ENCODE results near the gene TMEM119.

Gene TMEM119

DNA sequence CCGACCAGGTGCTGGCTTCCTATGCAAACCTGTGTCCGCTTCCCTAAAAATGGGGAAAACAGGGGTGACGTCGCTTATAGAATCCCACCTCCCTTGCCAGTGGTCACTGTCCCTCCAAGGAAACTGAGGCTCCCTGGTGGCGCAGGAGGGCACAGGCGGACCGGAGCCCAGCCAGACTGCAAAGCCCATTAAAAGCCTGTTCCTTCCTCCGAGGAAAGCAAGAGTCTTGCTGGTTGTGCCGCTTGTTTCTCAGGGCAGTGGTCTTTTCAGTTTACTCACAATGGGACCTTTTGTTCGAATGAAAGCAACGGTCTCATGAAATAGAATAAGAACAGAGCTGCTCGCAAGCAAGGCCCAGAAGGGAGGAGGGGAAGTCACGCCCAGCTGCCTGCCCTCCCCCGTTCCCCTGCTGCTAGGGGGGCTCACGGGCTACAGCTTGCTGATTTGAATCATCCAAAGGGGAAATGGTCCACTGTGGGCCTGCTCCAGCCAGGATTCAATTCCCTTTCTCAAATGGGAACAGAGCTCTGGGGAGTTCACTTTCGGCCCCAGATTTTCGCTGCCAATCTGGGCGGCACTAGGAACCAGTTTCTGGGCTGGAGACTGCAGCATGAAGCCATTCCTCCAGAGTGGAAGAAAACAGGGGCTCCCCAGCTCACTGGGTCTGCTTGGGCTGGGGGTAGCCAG is 40.4 kb upstream of the TMEM119 start:
- no peak for DNase-seq (ENCODE audit: low read depth)
- H3K4me3 ChIP-seq (ENCODE audit: control insufficient read depth, low read depth, low read length) = no peak overlapping the region
- TF ChIP-seq, protein P1, sequence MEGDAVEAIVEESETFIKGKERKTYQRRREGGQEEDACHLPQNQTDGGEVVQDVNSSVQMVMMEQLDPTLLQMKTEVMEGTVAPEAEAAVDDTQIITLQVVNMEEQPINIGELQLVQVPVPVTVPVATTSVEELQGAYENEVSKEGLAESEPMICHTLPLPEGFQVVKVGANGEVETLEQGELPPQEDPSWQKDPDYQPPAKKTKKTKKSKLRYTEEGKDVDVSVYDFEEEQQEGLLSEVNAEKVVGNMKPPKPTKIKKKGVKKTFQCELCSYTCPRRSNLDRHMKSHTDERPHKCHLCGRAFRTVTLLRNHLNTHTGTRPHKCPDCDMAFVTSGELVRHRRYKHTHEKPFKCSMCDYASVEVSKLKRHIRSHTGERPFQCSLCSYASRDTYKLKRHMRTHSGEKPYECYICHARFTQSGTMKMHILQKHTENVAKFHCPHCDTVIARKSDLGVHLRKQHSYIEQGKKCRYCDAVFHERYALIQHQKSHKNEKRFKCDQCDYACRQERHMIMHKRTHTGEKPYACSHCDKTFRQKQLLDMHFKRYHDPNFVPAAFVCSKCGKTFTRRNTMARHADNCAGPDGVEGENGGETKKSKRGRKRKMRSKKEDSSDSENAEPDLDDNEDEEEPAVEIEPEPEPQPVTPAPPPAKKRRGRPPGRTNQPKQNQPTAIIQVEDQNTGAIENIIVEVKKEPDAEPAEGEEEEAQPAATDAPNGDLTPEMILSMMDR (IDR thresholded peaks at IDR 0.05; ENCODE audit: control insufficient read depth, insufficient read depth, low read depth, low read length, missing control alignments) = no peak

DNA sequence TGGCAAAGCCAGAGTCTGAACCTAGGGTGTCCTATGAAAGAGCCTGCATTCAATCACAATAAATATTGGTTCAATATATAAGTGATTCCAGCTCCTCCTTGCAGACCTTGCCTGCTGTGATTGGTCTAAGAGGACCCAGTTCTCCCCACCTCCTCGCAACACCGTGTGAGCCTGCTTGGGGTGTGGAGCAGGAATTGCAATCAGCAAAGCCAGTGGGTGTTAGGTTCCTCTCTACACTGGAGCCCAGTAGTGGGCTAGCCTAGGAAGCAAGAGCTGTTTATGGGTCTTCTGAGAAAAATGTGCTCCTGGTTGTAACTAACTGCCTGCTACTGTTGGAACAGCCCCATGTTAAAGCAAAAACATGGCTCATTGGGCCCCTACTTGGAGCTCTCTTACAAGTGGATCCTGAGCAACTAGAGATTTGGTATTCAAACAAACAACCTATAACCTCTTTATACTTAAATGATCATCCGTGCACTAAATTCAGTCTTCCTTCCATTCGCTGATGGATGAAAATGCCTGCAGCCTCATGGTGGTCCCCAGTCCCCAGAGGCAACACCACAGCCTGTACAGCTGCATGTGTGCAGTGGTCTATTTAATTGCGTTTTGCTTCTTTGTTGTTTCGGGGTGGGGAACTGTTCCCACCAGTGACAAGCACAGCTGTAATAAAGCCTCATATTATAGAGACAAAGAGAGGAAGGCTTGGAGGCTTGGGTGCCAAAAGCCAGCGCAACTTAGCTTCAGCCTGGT is 39.5 kb upstream of the TMEM119 start:
- TF ChIP-seq, protein P1 (IDR thresholded peaks at IDR 0.05; ENCODE audit: control insufficient read depth, insufficient read depth, low read depth, low read length, missing control alignments) = no peak
- no peak overlapping the region for H3K4me3 ChIP-seq (ENCODE audit: control insufficient read depth, low read depth, low read length)
- DNase-seq (ENCODE audit: low read depth) = no peak

DNA sequence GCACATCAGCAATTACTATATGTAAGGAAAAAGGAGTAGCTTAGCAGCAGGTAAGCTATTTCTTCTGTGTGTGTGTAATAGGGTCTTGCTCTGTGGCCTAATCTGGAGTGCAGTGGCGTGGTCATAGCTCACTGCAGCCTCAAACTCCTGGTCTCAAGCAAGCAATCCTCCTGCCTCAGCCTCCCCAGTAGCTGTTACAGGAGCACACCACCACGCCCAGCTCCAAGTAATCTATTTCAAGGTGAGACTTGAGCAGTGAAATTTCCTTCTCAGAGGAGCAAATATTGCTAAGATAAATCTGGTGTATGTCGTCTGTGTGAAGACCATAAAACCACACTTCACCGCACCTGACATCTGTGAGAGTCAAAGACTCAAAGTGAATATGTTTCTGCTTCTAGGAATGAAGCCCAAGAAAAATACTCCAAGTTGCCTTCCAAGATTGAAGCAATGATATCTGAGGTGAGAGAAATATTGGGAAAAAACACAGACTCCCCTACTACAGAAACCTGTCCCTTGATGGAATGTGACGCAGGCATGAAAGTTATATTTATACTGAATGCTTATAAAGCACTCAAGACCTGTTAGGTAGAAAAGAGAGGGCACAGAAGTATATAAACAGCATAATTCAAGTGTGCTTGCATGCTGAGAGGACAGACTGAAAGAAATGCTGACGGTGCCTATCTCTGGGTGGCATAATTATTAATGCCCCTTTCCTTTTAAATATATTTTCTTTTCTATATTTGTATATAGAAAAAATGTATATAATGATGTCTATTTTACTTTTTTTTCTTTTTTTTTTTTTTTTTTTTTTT is 38.3 kb upstream of the TMEM119 start:
- no peak for DNase-seq (ENCODE audit: low read depth)
- TF ChIP-seq, protein P1 (IDR thresholded peaks at IDR 0.05; ENCODE audit: control insufficient read depth, insufficient read depth, low read depth, low read length, missing control alignments) = no peak
- H3K4me3 ChIP-seq (ENCODE audit: control insufficient read depth, low read depth, low read length) = no peak overlapping the region

DNA sequence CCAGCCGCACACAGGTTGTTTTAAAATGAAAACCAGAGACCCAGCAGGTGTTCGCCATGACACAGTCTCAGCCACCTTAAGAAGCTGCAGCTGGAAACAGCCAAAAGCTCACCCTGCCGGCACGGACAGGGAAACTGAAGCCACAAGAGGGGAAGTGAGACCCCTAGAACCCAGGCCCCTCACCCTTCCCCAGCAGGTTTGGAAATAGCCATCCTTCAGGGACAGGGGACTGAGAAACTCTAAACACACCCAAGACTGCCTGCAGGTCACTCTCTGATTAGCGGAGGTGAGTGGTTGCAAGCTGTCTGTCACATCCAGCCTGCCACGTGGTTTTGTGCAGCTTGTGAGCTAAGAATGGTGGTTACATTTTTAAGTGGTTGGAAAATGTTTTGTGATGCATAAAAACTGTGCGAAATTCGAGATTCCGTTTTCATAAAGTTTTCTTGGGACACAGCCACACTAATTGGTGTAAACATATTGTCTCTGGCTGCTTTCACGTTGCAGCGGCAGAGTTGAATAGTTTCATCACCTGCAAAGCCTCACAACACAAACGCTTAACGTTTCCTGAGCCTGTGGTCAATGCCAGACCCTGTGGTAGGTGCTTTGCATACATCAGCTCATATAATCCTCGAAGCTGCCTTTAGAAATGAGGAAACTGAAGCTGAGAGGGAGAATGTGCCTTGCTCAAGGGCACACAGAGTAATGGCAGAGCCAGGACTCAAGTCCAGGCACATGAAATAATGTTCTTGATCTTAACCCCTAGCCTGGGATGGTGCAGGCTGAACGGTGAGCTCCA is 37.5 kb upstream of the TMEM119 start:
- H3K4me3 ChIP-seq (ENCODE audit: control insufficient read depth, low read depth, low read length) = no peak overlapping the region
- TF ChIP-seq, protein P1 (IDR thresholded peaks at IDR 0.05; ENCODE audit: control insufficient read depth, insufficient read depth, low read depth, low read length, missing control alignments) = no peak
- DNase-seq (ENCODE audit: low read depth) = no peak

DNA sequence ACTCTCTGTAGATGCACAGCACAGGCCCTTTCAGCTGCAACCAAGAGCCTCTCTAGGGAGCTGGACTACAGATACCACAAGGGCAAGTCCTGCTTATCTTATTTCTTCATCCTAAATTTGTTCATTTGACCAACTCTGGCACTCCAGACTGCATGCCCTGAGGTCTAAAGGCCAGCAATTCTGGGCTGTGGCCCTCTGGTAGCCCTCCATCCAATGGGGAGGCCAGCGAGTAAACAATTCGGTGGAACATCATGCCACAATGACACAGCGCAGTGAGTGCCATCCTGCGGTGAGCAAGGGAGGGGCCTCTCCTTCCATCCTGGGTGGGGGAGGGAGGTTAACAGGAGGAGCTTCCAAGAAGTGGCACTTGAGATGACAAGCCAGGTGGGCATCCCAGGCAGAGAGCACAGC is 36.5 kb upstream of the TMEM119 start:
- H3K4me3 ChIP-seq (ENCODE audit: control insufficient read depth, low read depth, low read length) = no peak overlapping the region
- TF ChIP-seq, protein P1 (IDR thresholded peaks at IDR 0.05; ENCODE audit: control insufficient read depth, insufficient read depth, low read depth, low read length, missing control alignments) = no peak
- DNase-seq (ENCODE audit: low read depth) = no peak

Data from AG09309 (cell line).